Lower leg skin (tissue), 3 donors: ENCODE results near the gene GPATCH2.

Experiments used
- CTCF ChIP-seq, 3 donors: fragments of 450-650 bp; IDR thresholded peaks; one replicate each; pipeline ENCODE4 v1.5.1; 2016; ENCODE audit warnings: antibody characterized with exemption in 3 of 3, mild to moderate bottlenecking in 3 of 3, moderate library complexity in 2 of 3
- POLR2A ChIP-seq, 2 donors: fragments of 450-650 bp; IDR thresholded peaks; one replicate each; pipeline ENCODE4 v1.6.1; 2016 to 2017; ENCODE audit warnings: antibody characterized with exemption in 2 of 2, mild to moderate bottlenecking in 1 of 2, moderate library complexity in 1 of 2

GRCh38 chr1:217614200-217614712, 16.6 kb downstream of the GPATCH2 start:
- no peak for TF ChIP-seq CTCF (IDR thresholded peaks at IDR 0.05)
- no peak for TF ChIP-seq POLR2A (IDR thresholded peaks at IDR 0.05)
